ENCODE measurements around the gene OTUD3.

DNA sequence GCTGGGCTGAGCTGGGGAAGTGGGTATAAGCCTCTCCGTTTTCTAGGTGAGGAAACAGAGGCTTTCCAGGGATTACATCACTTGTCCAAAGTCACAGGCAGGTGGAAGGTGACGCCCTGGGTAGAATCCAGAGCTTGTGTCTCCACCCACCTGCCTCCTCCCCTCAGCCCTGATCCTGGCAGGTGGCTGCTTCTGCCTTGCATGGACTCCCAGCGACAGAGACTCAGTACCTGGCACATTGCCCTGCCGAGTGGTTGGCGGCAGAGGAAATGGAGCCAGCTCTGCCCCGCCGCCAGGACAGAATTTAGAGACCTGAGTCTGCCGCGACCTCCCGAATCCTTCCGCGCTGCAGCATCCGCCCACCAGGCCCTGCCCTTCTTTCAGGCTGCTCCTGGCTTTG, 39.1 kb downstream of the OTUD3 start:
- TF ChIP-seq CTCF (IDR thresholded peaks at IDR 0.05) (no peak), POLR2A (IDR thresholded peaks at IDR 0.05) (no peak)
